GM23338 (cell line): ENCODE data around the gene ARPC1A. TPM values are rescaled to one million over a fixed set of nuclear protein-coding genes. Genes with fewer than 3 reads are reported as not detected.

Source experiments
- ATAC-seq: fragments of 200-7000 bp; cut with Tn5 transposase; 3 replicates; pipeline ENCODE4 v1.9.1; 2020
- DNase-seq: peaks from one replicate; pipeline ENCODE4 v3.0.0-alpha.2; 2015; ENCODE audit warnings: low spot score
- H2AFZ ChIP-seq: fragments of 200-600 bp; sonication (generic); 2 replicates; pipeline ENCODE4 v1.8.0; 2016; ENCODE audit warnings: antibody characterized with exemption, mild to moderate bottlenecking, moderate library complexity
- H3F3A ChIP-seq: fragments of 200-600 bp; sonication (generic); replicated peaks from 2 replicates; pipeline ENCODE4 v1.8.0; 2017; ENCODE audit warnings: antibody characterized with exemption, mixed run types, low read depth
- H3K27ac ChIP-seq: fragments of 200-600 bp; sonication (generic); 2 replicates; pipeline ENCODE4 v1.6.1; 2016; ENCODE audit warnings: low read depth
- H3K27me3 ChIP-seq: fragments of 200-600 bp; sonication (generic); 2 replicates; pipeline ENCODE4 v1.8.0; 2016; ENCODE audit warnings: mild to moderate bottlenecking, mixed run types, moderate library complexity; ENCODE audit not compliant: insufficient read depth
- H3K36me3 ChIP-seq: fragments of 200-600 bp; sonication (generic); 2 replicates; pipeline ENCODE4 v1.8.0; 2016; ENCODE audit warnings: mild to moderate bottlenecking; ENCODE audit not compliant: insufficient read depth
- H3K4me1 ChIP-seq: fragments of 200-600 bp; sonication (generic); 2 replicates; pipeline ENCODE4 v1.8.0; 2016; ENCODE audit warnings: mild to moderate bottlenecking, moderate library complexity; ENCODE audit not compliant: insufficient read depth
- H3K4me2 ChIP-seq: fragments of 200-600 bp; sonication (generic); 2 replicates; pipeline ENCODE4 v1.7.1; 2017; ENCODE audit warnings: mixed run types
- H3K4me3 ChIP-seq: fragments of 200-600 bp; sonication (generic); 2 replicates; pipeline ENCODE4 v1.6.1; 2016; ENCODE audit warnings: mixed run types
- H3K79me2 ChIP-seq: fragments of 200-600 bp; sonication (generic); replicated peaks from 2 replicates; pipeline ENCODE4 v1.8.0; 2017; ENCODE audit warnings: mild to moderate bottlenecking; ENCODE audit not compliant: insufficient read depth
- H3K9me2 ChIP-seq: fragments of 200-600 bp; sonication (generic); 2 replicates; pipeline ENCODE4 v1.8.0; 2017; ENCODE audit not compliant: insufficient read depth
- H4K20me1 ChIP-seq: fragments of 200-600 bp; sonication (generic); replicated peaks from 2 replicates; pipeline ENCODE4 v1.8.0; 2017; ENCODE audit warnings: mild to moderate bottlenecking; ENCODE audit not compliant: insufficient read depth
- H3K27ac Mint-ChIP-seq: 2 replicates; pipeline ENCODE4 v1.8.0; 2020; ENCODE audit warnings: inconsistent platforms, mild to moderate bottlenecking, moderate library complexity, mixed read lengths
- H3K27me3 Mint-ChIP-seq: 3 replicates; pipeline ENCODE4 v1.8.0; 2022; ENCODE audit warnings: low read depth, mild to moderate bottlenecking, moderate library complexity, mixed read lengths, inconsistent platforms; ENCODE audit not compliant: insufficient read depth, poor library complexity
- H3K36me3 Mint-ChIP-seq: 3 replicates; pipeline ENCODE4 v1.8.0; 2021; ENCODE audit warnings: low read depth, mild to moderate bottlenecking, inconsistent platforms, moderate library complexity, mixed read lengths
- H3K4me1 Mint-ChIP-seq: 3 replicates; pipeline ENCODE4 v1.8.0; 2020; ENCODE audit warnings: mild to moderate bottlenecking, inconsistent platforms, mixed read lengths
- H3K4me3 Mint-ChIP-seq: 3 replicates; pipeline ENCODE4 v1.8.0; 2021; ENCODE audit warnings: moderate library complexity, mild to moderate bottlenecking, inconsistent platforms, mixed read lengths
- H3K9me3 Mint-ChIP-seq: 3 replicates; pipeline ENCODE4 v1.8.0; 2020; ENCODE audit warnings: moderate library complexity, mild to moderate bottlenecking, inconsistent platforms, mixed read lengths
- CTCF ChIP-seq, 2 experiments: fragments of 200-600 bp in 1 of 2; sonication (generic) in 1 of 2; conservative IDR thresholded peaks; 2 replicates each; pipeline versions ENCODE4 v1.5.1 to v1.6.1; 2016 to 2017; ENCODE audit warnings: antibody characterized with exemption in 2 of 2, low read depth in 2 of 2, mild to moderate bottlenecking in 2 of 2, moderate library complexity in 1 of 2
- EZH2 ChIP-seq: fragments of 200-600 bp; sonication (generic); IDR thresholded peaks from one replicate; pipeline ENCODE4 v1.8.0; 2017; ENCODE audit warnings: antibody characterized with exemption, mild to moderate bottlenecking, low read depth; ENCODE audit not compliant: unreplicated experiment
- EZH2phosphoT487 ChIP-seq: fragments of 200-600 bp; sonication (generic); IDR thresholded peaks from one replicate; pipeline ENCODE4 v1.8.1; 2018; ENCODE audit warnings: antibody characterized with exemption; ENCODE audit not compliant: unreplicated experiment
- JUNB ChIP-seq: IDR thresholded peaks from one replicate; pipeline ENCODE4 v1.6.1; 2016; ENCODE audit warnings: antibody characterized with exemption; ENCODE audit not compliant: unreplicated experiment
- NANOG ChIP-seq: IDR thresholded peaks from 2 replicates; pipeline ENCODE4 v1.6.1; 2016; ENCODE audit warnings: antibody characterized with exemption, borderline replicate concordance
- STAT1 ChIP-seq: IDR thresholded peaks from one replicate; pipeline ENCODE4 v1.6.1; 2016; ENCODE audit warnings: antibody characterized with exemption; ENCODE audit not compliant: unreplicated experiment
- ZNF114 ChIP-seq: fragments of 250-450 bp; sonication (Bioruptor Pico); IDR thresholded peaks from 2 replicates; pipeline ENCODE4 v1.5.0; 2020; ENCODE audit warnings: mild to moderate bottlenecking, moderate library complexity
- ZNF462 ChIP-seq: fragments of 250-450 bp; sonication (Bioruptor Pico); IDR thresholded peaks from 2 replicates; pipeline ENCODE4 v1.5.0; 2020; ENCODE audit warnings: mild to moderate bottlenecking, moderate library complexity
- polyA plus RNA-seq: library from polyadenylated mRNA; unstranded; fragments of >200 nt; fragmentation: Nextera tagmentation; extraction: Ambion mirVana; gene quantifications from 2 replicates; pipeline ENCODE4 v1.2.1, GENCODE V29; 2016
- total RNA-seq: library from RNA; depleted of rRNA; stranded (reverse); fragments of >200 nt; shearing (Covaris generic); gene quantifications from 2 replicates; pipeline ENCODE4 v1.2.3, GENCODE V29; 2014

Gene ARPC1A
- total and polyA plus RNA-seq, 2 experiments from 2014 or later, result 108 to 210 TPM

- no peak for TF ChIP-seq CTCF (conservative IDR thresholded peaks at IDR 0.05; ENCODE audit: low read depth in 2 of 2)
- TF ChIP-seq NANOG, result no peak
- TF ChIP-seq STAT1, result no peak
- no peak for TF ChIP-seq EZH2
- no peak for TF ChIP-seq EZH2phosphoT487
- TF ChIP-seq ZNF114 (CRISPR knock-in tag), result no peak
Observed at GRCh38 chr7:99311702-99312101, 14.0 kb upstream of the ARPC1A start (continued).

GRCh38 chr7:99312316-99313203 lies 13.1 kb upstream of the ARPC1A start:
- Histone ChIP-seq H3K27ac (no peak overlapping the region), H3K36me3 (no peaks in the 10 kb centered on the region), H3F3A (no peaks in the 10 kb centered on the region), H4K20me1 (no peaks in the 10 kb centered on the region), H2AFZ (no peak overlapping the region), H3K4me3 (no peak overlapping the region), H3K27me3 (no peaks in the 10 kb centered on the region), H3K9me2 (no peaks in the 10 kb centered on the region), H3K4me2 (no peak overlapping the region), H3K79me2 (no peaks in the 10 kb centered on the region), H3K4me1 (no peaks in the 10 kb centered on the region)
- Mint-ChIP-seq H3K9me3 (peaks cover 4% of the 10 kb centered on the region; the same call in 2 of the 3 replicates), H3K4me3 (no peak overlapping the region), H3K36me3 (peaks cover 4% of the 10 kb centered on the region; the same call in 2 of the 3 replicates), H3K27me3 (peaks cover 6% of the 10 kb centered on the region), H3K27ac (no peak overlapping the region), H3K4me1 (no peaks in the 10 kb centered on the region)
- ATAC-seq (peak; percentile 78), DNase-seq (peak; percentile 87)
- TF ChIP-seq JUNB (no peak), CTCF (conservative IDR thresholded peaks at IDR 0.05; ENCODE audit: low read depth in 2 of 2) (peak; percentile 93 to 98), ZNF462 (no peak)
